ENCODE measurements around the gene HSPA1A.

Gene HSPA1A

GRCh38 chr6:31794294-31794865 lies 21.0 kb upstream of the HSPA1A start:
- peak; percentile 71 for ATAC-seq
- TF ChIP-seq BACH2 (CRISPR knock-in tag; IDR thresholded peaks at IDR 0.05; ENCODE audit: borderline replicate concordance) (no peak), TOX (CRISPR knock-in tag; IDR thresholded peaks at IDR 0.05; ENCODE audit: borderline replicate concordance) (no peak)

GRCh38 chr6:31794866-31795615 lies 20.3 kb upstream of the HSPA1A start:
- peak; percentile 42 for ATAC-seq
- TF ChIP-seq ZNF8 (CRISPR knock-in tag; IDR thresholded peaks at IDR 0.05) (no peak), PATZ1 (CRISPR knock-in tag; IDR thresholded peaks at IDR 0.05; ENCODE audit: borderline replicate concordance) (peak; percentile 36; the same call in 1 of the 2 replicates)

- peak; percentile 83 for ATAC-seq
- TF ChIP-seq ZFP3 (CRISPR knock-in tag; IDR thresholded peaks at IDR 0.05): no peak
- TF ChIP-seq ARNTL (CRISPR knock-in tag; IDR thresholded peaks at IDR 0.05; ENCODE audit: borderline replicate concordance, low read depth): no peak
- TF ChIP-seq POU6F1 (CRISPR knock-in tag; IDR thresholded peaks at IDR 0.05; ENCODE audit: borderline replicate concordance, low read depth): no peak
- TF ChIP-seq TSHZ2 (CRISPR knock-in tag; IDR thresholded peaks at IDR 0.05): 0 out of 2 replicates have a peak, but pooled peaks have one; percentile 15
- TF ChIP-seq ISL1 (CRISPR knock-in tag; IDR thresholded peaks at IDR 0.05): no peak
These were observed 19.6 kb upstream of the HSPA1A start, which contains the start of gene VARS1 for GRCh38 chr6:31795616-31796298. TSS of gene VARS1 (minus strand) at chr6:31795752. CDS start at chr6:31795217, 535 bp downstream.

GRCh38 chr6:31796993-31797385 lies 18.4 kb upstream of the HSPA1A start:
- no peak for ATAC-seq
- no peak for TF ChIP-seq ZFP3 (CRISPR knock-in tag; IDR thresholded peaks at IDR 0.05)
- no peak for TF ChIP-seq RARB (CRISPR knock-in tag; IDR thresholded peaks at IDR 0.05)
- TF ChIP-seq TSHZ2 (CRISPR knock-in tag; IDR thresholded peaks at IDR 0.05): no peak
- no peak for TF ChIP-seq ZNF70 (CRISPR knock-in tag; IDR thresholded peaks at IDR 0.05)
- TF ChIP-seq ARNTL (CRISPR knock-in tag; IDR thresholded peaks at IDR 0.05; ENCODE audit: borderline replicate concordance, low read depth): no peak

GRCh38 chr6:31797588-31797987 lies 17.8 kb upstream of the HSPA1A start:
- no peak for ATAC-seq
- TF ChIP-seq GLIS3 (CRISPR knock-in tag; IDR thresholded peaks at IDR 0.05) (no peak), CSDC2 (CRISPR knock-in tag; IDR thresholded peaks at IDR 0.05) (no peak), ZFP30 (CRISPR knock-in tag; IDR thresholded peaks at IDR 0.05) (no peak), BACH2 (CRISPR knock-in tag; IDR thresholded peaks at IDR 0.05; ENCODE audit: borderline replicate concordance) (no peak), CREB5 (CRISPR knock-in tag; IDR thresholded peaks at IDR 0.05; ENCODE audit: low read depth) (no peak), ZC3H10 (CRISPR knock-in tag; IDR thresholded peaks at IDR 0.05) (no peak), CSRNP3 (CRISPR knock-in tag; IDR thresholded peaks at IDR 0.05) (no peak), PATZ1 (CRISPR knock-in tag; IDR thresholded peaks at IDR 0.05; ENCODE audit: borderline replicate concordance) (no peak), ZNF70 (CRISPR knock-in tag; IDR thresholded peaks at IDR 0.05) (no peak), ARNTL (CRISPR knock-in tag; IDR thresholded peaks at IDR 0.05; ENCODE audit: borderline replicate concordance, low read depth) (no peak)
